ENCODE measurements around the gene TMEM161A. TPM values are rescaled to one million over a fixed set of nuclear protein-coding genes. Genes with fewer than 3 reads are reported as not detected.

The TMEM161A gene
- total RNA-seq, 2 donors from 2014 or later = 16.8 to 18.9 TPM

- intact Hi-C loops (cut with DNase I, micrococcal nuclease) = loop anchor here in 1 of 2 donors (5.0 kb wide), 1 partner anchor 67 kb away; no protein-coding TSS in a partner anchor
- DNase-seq = peak; percentile 33 to 42
- no peak for ATAC-seq
Observed at GRCh38 chr19:19134687-19135158, 3.6 kb downstream of the TMEM161A start.

GRCh38 chr19:19133985-19134384 is 4.3 kb downstream of the TMEM161A start:
- intact Hi-C loops (cut with DNase I, micrococcal nuclease) = no loop called here
- DNase-seq = no peak
- ATAC-seq = no peak

- no peak for ATAC-seq
- DNase-seq = no peak
- intact Hi-C loops (cut with DNase I, micrococcal nuclease) = no loop called here
Observed at GRCh38 chr19:19132912-19133311, 5.4 kb downstream of the TMEM161A start.

- ATAC-seq (no peak), DNase-seq (no peak)
- intact Hi-C loops (cut with DNase I, micrococcal nuclease) = no loop called here
Observed at GRCh38 chr19:19131989-19132388, 6.3 kb downstream of the TMEM161A start.

GRCh38 chr19:19126102-19126501 is 12.2 kb downstream of the TMEM161A start:
- no peak for ATAC-seq
- intact Hi-C loops (cut with DNase I, micrococcal nuclease) = no loop called here
- DNase-seq = no peak

- no peak for ATAC-seq
Observed at GRCh38 chr19:19123386-19123785, 14.9 kb downstream of the TMEM161A start.

GRCh38 chr19:19122902-19123301 is 15.4 kb downstream of the TMEM161A start:
- ATAC-seq (no peak), DNase-seq (no peak)
- intact Hi-C loops (cut with DNase I, micrococcal nuclease) = no loop called here

More at GRCh38 chr19:19123386-19123785, 14.9 kb downstream of the TMEM161A start:
- intact Hi-C loops (cut with DNase I, micrococcal nuclease) = no loop called here
- DNase-seq = no peak

GRCh38 chr19:19121371-19121770 is 16.9 kb downstream of the TMEM161A start:
- no peak for ATAC-seq
- intact Hi-C loops (cut with DNase I, micrococcal nuclease) = no loop called here

GRCh38 chr19:19120308-19121231 is 17.7 kb downstream of the TMEM161A start:
- DNase-seq = peak; percentile 86 to 87
- intact Hi-C loops (cut with DNase I, micrococcal nuclease) = no loop called here
- ATAC-seq = peak; percentile 96

More at GRCh38 chr19:19121371-19121770, 16.9 kb downstream of the TMEM161A start:
- no peak for DNase-seq

- no peak for DNase-seq
- no peak for ATAC-seq
- intact Hi-C loops (cut with DNase I, micrococcal nuclease) = loop anchor here in 1 of 2 donors (10.0 kb wide), 1 partner anchor 65 kb away; no protein-coding TSS in a partner anchor
Observed at GRCh38 chr19:19119325-19120237, 18.7 kb downstream of the TMEM161A start.

GRCh38 chr19:19115954-19116353 is 22.3 kb downstream of the TMEM161A start:
- DNase-seq = peak in 1 of 2 donors; percentile 68

GRCh38 chr19:19113040-19113626 is 25.1 kb downstream of the TMEM161A start:
- intact Hi-C loops (cut with DNase I, micrococcal nuclease) = loop anchor here in 1 of 2 donors (10.0 kb wide), 1 partner anchor 58 kb away; no protein-coding TSS in a partner anchor
- DNase-seq = no peak
- ATAC-seq = no peak

More at GRCh38 chr19:19115954-19116353, 22.3 kb downstream of the TMEM161A start:
- intact Hi-C loops (cut with DNase I, micrococcal nuclease) = loop anchor here in 1 of 2 donors (10.0 kb wide), 1 partner anchor 61 kb away; no protein-coding TSS in a partner anchor
- no peak for ATAC-seq

GRCh38 chr19:19111967-19112580 is 26.2 kb downstream of the TMEM161A start:
- ATAC-seq = no peak
- DNase-seq = no peak
- intact Hi-C loops (cut with DNase I, micrococcal nuclease) = loop anchor here in 1 of 2 donors (10.0 kb wide), 1 partner anchor 57 kb away; no protein-coding TSS in a partner anchor

- intact Hi-C loops (cut with DNase I, micrococcal nuclease) = loop anchor here in 1 of 2 donors (10.0 kb wide), 1 partner anchor 56 kb away; no protein-coding TSS in a partner anchor
- ATAC-seq = peak; percentile 61
- peak in 1 of 2 donors; percentile 22 for DNase-seq
Observed at GRCh38 chr19:19111136-19111835, 27.0 kb downstream of the TMEM161A start.

GRCh38 chr19:19110410-19111135 is 27.7 kb downstream of the TMEM161A start:
- DNase-seq (peak in 1 of 2 donors; percentile 28), ATAC-seq (peak; percentile 52)
- intact Hi-C loops (cut with DNase I, micrococcal nuclease) = loop anchor here in 1 of 2 donors (10.0 kb wide), 1 partner anchor 56 kb away; no protein-coding TSS in a partner anchor

GRCh38 chr19:19109601-19110000 is 28.7 kb downstream of the TMEM161A start:
- DNase-seq (no peak), ATAC-seq (no peak)
- intact Hi-C loops (cut with DNase I, micrococcal nuclease) = no loop called here

GRCh38 chr19:19107654-19108053 is 30.6 kb downstream of the TMEM161A start:
- intact Hi-C loops (cut with DNase I, micrococcal nuclease) = no loop called here
- ATAC-seq (no peak), DNase-seq (no peak)

All from left colon (tissue), 2 donors.